GM10248 (cell line): ENCODE measurements around the gene ADGRA1.

Experiments
- CTCF ChIA-PET: fragments of 300-600 bp; sonication (Branson Sonifier 250); formaldehyde crosslinking; extraction: SDS; loops from one replicate; lab custom pipeline; 2021; ENCODE audit warnings: antibody characterized with exemption; lab: Yijun Ruan, JAX
- POLR2A ChIA-PET: fragments of 350-650 bp; sonication (Branson Sonifier 250); formaldehyde crosslinking; extraction: SDS; loops from one replicate; lab custom pipeline; 2020; ENCODE audit warnings: antibody characterized with exemption; lab: Yijun Ruan, JAX
- DNase-seq: peaks from one replicate; pipeline ENCODE4 v3.0.0; 2012; ENCODE audit errors: extremely low spot score
- TF ChIP-seq, protein P1 (sequence below): IDR thresholded peaks from 2 replicates; pipeline ENCODE4 v1.5.1; 2012; ENCODE audit warnings: mild to moderate bottlenecking, low read depth; ENCODE audit errors: extremely low read depth, missing control alignments, control extremely low read depth

The ADGRA1 gene

DNA sequence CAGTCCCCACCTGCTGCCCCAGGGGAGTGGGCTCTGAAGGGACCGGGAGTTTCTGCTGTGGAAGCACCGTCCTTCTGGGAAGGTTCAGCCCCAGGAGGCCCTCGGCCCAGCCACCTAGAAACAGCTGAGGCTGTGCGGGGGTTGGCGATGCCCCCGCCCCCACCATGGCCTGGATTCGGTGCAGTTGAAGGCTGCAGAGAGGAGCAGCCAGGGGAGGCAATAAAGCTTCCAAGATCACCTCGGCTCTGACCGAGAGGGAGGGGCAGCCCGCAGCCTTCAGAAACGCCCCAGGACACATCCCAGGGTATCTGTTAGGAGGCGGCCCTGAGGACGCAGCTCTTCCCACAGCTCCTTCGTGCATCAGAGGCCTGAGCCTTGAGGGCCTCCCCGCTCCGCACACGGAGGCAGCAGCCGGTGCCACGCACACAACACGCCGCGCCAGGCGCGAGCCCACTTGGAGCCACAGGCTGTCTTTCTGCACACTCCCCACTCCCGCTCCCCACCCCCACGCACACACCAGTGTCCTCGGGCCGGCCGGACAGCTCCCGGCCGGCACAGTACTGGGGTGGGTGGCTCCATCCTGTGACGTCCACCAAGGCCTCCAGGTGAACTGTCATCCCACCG is 73.9 kb downstream of the ADGRA1 start:
- DNase-seq = no peak
- ChIA-PET CTCF (no interaction called here), POLR2A (no interaction called here)
- TF ChIP-seq, protein P1, sequence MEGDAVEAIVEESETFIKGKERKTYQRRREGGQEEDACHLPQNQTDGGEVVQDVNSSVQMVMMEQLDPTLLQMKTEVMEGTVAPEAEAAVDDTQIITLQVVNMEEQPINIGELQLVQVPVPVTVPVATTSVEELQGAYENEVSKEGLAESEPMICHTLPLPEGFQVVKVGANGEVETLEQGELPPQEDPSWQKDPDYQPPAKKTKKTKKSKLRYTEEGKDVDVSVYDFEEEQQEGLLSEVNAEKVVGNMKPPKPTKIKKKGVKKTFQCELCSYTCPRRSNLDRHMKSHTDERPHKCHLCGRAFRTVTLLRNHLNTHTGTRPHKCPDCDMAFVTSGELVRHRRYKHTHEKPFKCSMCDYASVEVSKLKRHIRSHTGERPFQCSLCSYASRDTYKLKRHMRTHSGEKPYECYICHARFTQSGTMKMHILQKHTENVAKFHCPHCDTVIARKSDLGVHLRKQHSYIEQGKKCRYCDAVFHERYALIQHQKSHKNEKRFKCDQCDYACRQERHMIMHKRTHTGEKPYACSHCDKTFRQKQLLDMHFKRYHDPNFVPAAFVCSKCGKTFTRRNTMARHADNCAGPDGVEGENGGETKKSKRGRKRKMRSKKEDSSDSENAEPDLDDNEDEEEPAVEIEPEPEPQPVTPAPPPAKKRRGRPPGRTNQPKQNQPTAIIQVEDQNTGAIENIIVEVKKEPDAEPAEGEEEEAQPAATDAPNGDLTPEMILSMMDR = no peak

DNA sequence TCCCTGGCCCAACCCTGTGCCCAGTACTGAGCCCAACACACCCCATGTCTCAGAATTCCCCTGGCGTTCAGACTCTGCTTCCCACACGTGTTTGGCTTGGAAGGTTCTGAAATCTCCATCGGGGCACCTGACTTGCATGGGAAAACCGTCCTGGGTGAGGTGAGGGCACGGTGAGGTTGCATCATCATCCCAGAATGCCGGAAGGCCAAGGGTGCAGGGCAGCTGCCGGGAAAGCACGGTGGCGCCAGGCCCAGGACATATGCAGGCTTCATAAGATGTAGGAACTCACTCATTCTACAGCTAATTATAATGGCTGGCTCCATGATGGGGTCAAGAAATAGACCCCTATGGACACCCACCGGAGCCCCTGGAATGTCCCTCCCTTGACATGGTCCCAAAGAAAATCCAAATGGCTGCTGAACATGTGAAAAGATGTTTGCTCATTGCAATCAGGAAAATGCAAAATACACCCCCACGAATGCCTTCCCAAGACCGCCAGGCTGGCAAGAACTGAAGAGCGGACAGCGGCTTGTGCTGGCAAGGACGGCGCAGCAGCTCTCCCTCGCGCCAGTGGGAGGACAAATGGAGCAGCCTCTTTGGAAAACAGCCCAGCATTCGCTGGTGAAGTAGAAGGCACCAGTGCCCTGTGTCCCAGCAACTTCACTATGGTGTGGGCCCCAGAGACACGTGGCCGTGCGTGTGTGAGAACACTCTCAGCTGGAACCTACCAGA is 74.6 kb downstream of the ADGRA1 start:
- DNase-seq = no peak
- ChIA-PET POLR2A (no interaction called here), CTCF (no interaction called here)
- TF ChIP-seq, protein P1 = no peak

DNA sequence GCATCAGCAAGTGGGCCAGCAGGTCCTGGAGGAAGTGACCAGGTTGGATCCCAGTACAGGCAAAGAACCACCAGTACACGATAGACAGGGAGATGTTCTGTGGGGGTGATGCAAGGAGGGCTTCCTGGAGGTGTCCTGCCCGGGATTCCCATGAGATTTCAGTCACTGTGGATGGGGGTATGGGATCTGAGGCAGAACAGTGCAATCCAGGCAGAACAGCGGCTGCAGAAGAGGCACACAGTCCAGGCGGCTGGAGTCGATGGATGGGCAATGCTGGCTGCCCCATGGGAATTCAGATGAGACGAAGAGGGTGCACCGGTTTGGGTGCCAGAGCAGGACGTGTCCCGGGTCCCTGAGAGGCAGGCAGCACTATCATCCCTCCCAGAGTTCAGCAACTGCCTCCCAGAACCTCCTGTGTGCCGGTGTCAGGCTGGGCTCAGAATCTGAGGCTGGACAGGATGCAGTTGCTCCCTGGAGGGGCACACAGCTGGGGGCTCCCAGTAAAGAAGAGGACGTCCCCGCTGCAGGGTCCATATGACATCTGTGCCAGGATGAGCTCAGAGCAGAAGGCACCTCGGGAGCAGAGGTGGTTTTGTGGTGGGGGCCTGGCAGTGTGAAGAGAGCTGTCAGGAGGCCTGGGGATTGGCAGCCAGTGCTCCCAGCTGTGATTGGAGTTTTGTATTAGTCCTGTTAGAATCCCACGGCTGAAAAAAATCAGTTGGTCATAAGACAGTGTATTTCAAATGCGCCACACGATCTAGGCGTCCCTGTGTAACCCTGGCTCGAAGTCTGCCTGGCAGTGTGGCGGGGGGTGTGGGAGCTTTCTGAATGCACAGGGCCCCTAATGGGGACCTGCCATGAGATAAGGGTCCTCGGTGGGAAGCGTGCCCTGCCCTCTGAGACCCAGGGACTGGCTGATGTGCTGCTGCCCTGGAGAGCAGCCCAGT is 75.5 kb downstream of the ADGRA1 start:
- CTCF ChIA-PET = interaction anchor here (0.7 kb wide), 1 partner anchor 9 kb away, joined by 3 read pairs; no protein-coding TSS in a partner anchor

DNA sequence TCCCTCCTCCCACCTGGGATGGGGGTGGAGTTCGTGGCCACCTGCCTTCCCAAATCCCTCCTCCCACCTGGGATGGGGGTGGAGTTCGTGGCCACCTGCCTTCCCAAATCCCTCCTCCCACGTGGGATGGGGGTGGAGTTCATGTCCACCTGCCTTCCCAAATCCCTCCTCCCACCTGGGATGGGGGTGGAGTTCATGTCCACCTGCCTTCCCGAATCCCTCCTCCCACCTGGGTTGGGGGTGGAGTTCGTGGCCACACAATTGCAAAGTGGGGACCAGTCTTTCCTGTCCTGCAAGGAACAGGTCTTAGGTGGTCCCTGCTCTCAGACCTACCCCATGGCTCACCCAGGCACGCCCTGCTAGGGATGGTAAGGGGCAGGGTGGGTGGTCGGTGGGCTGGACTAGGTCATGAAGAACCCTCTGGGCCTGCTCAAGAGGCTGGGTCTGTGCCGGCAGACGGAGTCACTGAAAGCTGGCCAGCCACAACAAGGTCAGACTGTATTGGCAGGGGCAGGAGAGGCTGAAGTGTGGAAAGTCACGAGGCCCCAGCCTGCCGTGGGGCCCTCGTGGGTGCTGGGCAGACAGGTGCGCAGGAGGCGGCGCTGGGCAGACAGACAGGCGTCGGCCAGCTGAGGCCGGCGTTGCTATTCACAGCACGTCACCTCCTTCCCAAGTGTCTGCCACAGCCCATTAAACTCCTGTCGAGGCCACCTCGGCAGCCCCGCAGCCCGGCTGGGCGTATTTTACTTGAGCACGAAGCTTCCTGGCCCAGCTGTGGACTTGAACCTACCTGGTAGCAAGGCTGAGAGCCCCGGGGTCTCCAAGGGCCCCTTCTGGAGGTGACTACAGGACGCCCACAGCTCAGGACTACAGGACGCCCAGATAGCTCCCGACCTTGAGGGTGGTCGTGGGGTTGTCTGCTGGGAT is 76.4 kb downstream of the ADGRA1 start:
- ChIA-PET POLR2A (no interaction called here), CTCF (interaction anchor here (0.7 kb wide), 1 partner anchor 8 kb away, joined by 3 read pairs; no protein-coding TSS in a partner anchor)
- DNase-seq = no peak

More for the DNA sequence above, 75.5 kb downstream of the ADGRA1 start:
- POLR2A ChIA-PET = no interaction called here
- TF ChIP-seq, protein P1 = no peak
- no peak for DNase-seq

DNA sequence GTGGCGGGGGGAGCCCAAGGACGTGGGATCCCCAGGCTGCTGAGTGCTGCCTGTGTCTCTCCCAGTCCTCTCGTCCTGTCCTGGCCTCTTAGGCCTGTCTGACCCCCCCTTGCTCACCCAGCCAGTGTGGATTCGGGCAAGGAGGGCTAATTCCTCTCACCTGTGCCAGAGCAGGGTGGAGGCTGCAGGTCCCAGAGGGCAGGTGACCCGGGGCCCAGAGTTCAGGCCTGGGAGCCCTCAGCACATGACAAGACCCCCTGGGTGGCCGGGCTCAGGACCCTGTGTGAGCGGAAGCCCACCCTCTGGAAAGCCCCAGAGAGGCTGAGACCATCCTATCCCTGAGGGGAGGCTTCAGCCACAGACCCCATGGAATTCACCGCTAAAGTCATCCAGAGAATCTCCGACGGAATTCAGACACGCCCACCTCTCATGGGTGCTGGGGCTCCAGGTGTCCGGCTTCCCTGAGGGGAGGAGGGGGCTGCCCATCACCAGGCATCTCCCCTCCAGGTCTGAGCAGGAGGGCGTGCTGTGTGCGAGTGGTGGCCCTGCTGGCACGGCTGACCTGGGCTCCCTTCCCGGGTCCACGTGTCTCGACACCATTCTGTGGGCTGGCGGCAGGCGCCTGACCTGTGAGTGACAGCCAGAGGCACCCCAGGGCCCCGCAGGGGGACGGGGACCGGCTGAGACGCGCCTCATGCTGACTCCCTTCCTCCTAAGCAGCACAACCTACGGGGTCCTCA is 77.3 kb downstream of the ADGRA1 start:
- TF ChIP-seq, protein P1 = no peak
- CTCF ChIA-PET = no interaction called here
- POLR2A ChIA-PET = no interaction called here
- no peak for DNase-seq

More for the DNA sequence above, 76.4 kb downstream of the ADGRA1 start:
- TF ChIP-seq, protein P1 = no peak
